ENCODE data around the gene TDP2.
"Not testable (repeated sequence)": the region's sequence is repeated elsewhere in the genome, so short reads cannot be mapped to it uniquely, and the experiment has no call there.

Gene TDP2

GRCh38 chr6:24667378-24667803 is 692 bp upstream of the TDP2 start:
- DNase-seq (ENCODE audit: low spot score), result peak; percentile 12
- in situ Hi-C loops (cut with MboI; ENCODE audit: low sequenced_read_pairs, unreplicated experiment), result no loop called here
- TF ChIP-seq CTCF (IDR thresholded peaks at IDR 0.05; ENCODE audit: borderline replicate concordance, control extremely low read depth, extremely low read depth, insufficient read depth, missing control alignments), result no peak

- TF ChIP-seq CTCF (IDR thresholded peaks at IDR 0.05; ENCODE audit: borderline replicate concordance, control extremely low read depth, extremely low read depth, insufficient read depth, missing control alignments), result no peak
- in situ Hi-C loops (cut with MboI; ENCODE audit: low sequenced_read_pairs, unreplicated experiment), result no loop called here
- DNase-seq (ENCODE audit: low spot score), result peak; percentile 52
Observed at GRCh38 chr6:24666097-24666640, 530 bp downstream of the TDP2 start.

GRCh38 chr6:24664046-24664987 is 2.4 kb downstream of the TDP2 start:
- in situ Hi-C loops (cut with MboI; ENCODE audit: low sequenced_read_pairs, unreplicated experiment), result no loop called here
- no peak for DNase-seq (ENCODE audit: low spot score)
- TF ChIP-seq CTCF (IDR thresholded peaks at IDR 0.05; ENCODE audit: borderline replicate concordance, control extremely low read depth, extremely low read depth, insufficient read depth, missing control alignments), result no peak

- no peak for DNase-seq (ENCODE audit: low spot score)
- in situ Hi-C loops (cut with MboI; ENCODE audit: low sequenced_read_pairs, unreplicated experiment), result no loop called here
- no peak for TF ChIP-seq CTCF (IDR thresholded peaks at IDR 0.05; ENCODE audit: borderline replicate concordance, control extremely low read depth, extremely low read depth, insufficient read depth, missing control alignments)
Observed at GRCh38 chr6:24663189-24663588, 3.5 kb downstream of the TDP2 start.

- no peak for TF ChIP-seq CTCF (IDR thresholded peaks at IDR 0.05; ENCODE audit: borderline replicate concordance, control extremely low read depth, extremely low read depth, insufficient read depth, missing control alignments)
- DNase-seq (ENCODE audit: low spot score), result no peak
- in situ Hi-C loops (cut with MboI; ENCODE audit: low sequenced_read_pairs, unreplicated experiment), result no loop called here
Observed at GRCh38 chr6:24662236-24662635, 4.5 kb downstream of the TDP2 start.

- DNase-seq (ENCODE audit: low spot score); in situ Hi-C loops (cut with MboI; ENCODE audit: low sequenced_read_pairs, unreplicated experiment): not testable (repeated sequence)
Observed at GRCh38 chr6:24661759-24662158, 4.9 kb downstream of the TDP2 start.

GRCh38 chr6:24660105-24660504 is 6.6 kb downstream of the TDP2 start:
- TF ChIP-seq CTCF (IDR thresholded peaks at IDR 0.05; ENCODE audit: borderline replicate concordance, control extremely low read depth, extremely low read depth, insufficient read depth, missing control alignments), result no peak

More at GRCh38 chr6:24660105-24660504, 6.6 kb downstream of the TDP2 start:
- in situ Hi-C loops (cut with MboI; ENCODE audit: low sequenced_read_pairs, unreplicated experiment), result no loop called here
- DNase-seq (ENCODE audit: low spot score), result no peak
